Ovary (tissue), 9 donors: ENCODE data around the gene C1orf53. TPM values are rescaled to one million over a fixed set of nuclear protein-coding genes. Genes with fewer than 3 reads are reported as not detected.

ENCODE experiments used
- DNase-seq, 5 donors: peaks; one replicate each; pipeline ENCODE4 v3.0.0-alpha.2; 2019 to 2020
- H3K27ac ChIP-seq, 2 donors: fragments of 200-600 bp; one replicate each; pipeline versions ENCODE4 v1.5.1 to v1.8.0; 2019 to 2022
- H3K27me3 ChIP-seq: fragments of 200-600 bp; one replicate; pipeline ENCODE4 v1.8.0; 2022
- H3K36me3 ChIP-seq: fragments of 200-600 bp; sonication (generic); one replicate; pipeline ENCODE4 v1.5.1; 2019
- H3K4me1 ChIP-seq: one replicate; pipeline ENCODE4 v1.8.1; 2013; ENCODE audit warnings: mild to moderate bottlenecking, moderate library complexity; ENCODE audit not compliant: insufficient read depth
- H3K4me3 ChIP-seq: fragments of 200-600 bp; sonication (generic); one replicate; pipeline ENCODE4 v1.5.1; 2017
- H3K9me3 ChIP-seq, 2 donors: fragments of 200-600 bp in 1 of 2; sonication (generic) in 1 of 2; one replicate each; pipeline versions ENCODE4 v1.5.1 to v1.8.1; 2013 to 2019; ENCODE audit warnings: mild to moderate bottlenecking in 1 of 2, moderate library complexity in 1 of 2
- EP300 ChIP-seq: sonication (generic); formaldehyde crosslinking; IDR thresholded peaks from one replicate; pipeline ENCODE4 v1.6.1; 2017; ENCODE audit warnings: antibody characterized with exemption
- POLR2A ChIP-seq: fragments of 450-650 bp; IDR thresholded peaks from one replicate; pipeline ENCODE4 v1.6.1; 2017; ENCODE audit warnings: antibody characterized with exemption, mild to moderate bottlenecking, moderate library complexity
- WGBS, 3 donors: extraction: QIAGEN DNeasy Blood & Tissue Kit in 1 of 3; methylation state at CpG; one replicate each; pipeline versions ENCODE4 v1.1.5 to v1.1.7; 2013 to 2017; 5-methylcytosine and 5-hydroxymethylcytosine counted together
- intact Hi-C, 4 donors: fragments of 100-400 bp; cut with DNase I; formaldehyde crosslinking; loops; one replicate each; pipeline versions ENCODE4 v1.11.0 to v1.15.1; 2022 to 2023
- polyA plus RNA-seq, 2 donors: library from polyadenylated mRNA; stranded (reverse); fragments of 200-250 nt in 1 of 2; fragments of 350-450 nt in 1 of 2; fragmentation: Illumina TruSeq in 1 of 2; extraction: RNeasy Lipid Tissue Mini Kit (QIAGEN cat#74804) in 1 of 2; gene quantifications; one replicate each; pipeline ENCODE4 v1.2.3, GENCODE V29; 2013 to 2014
- total RNA-seq, 7 donors: library from RNA; depleted of rRNA in 2 of 7; stranded (reverse); fragments of >200 nt in 2 of 7; fragmentation: NEBNext Ultra II Directional in 3 of 7; extraction: Animal tissue kit (Norgen Biotek cat#: 25700) in 3 of 7; gene quantifications; one replicate each; pipeline versions ENCODE4 v1.1.0 to v1.2.4, GENCODE V29; 2016 to 2023
- TF ChIP-seq, protein P1 (sequence below), 3 donors: fragments of 450-650 bp in 2 of 3; fragments of 200-600 bp in 1 of 3; IDR thresholded peaks; one replicate each; pipeline versions ENCODE4 v1.5.1 to v1.8.0; 2016 to 2022; ENCODE audit warnings: antibody characterized with exemption in 3 of 3, mild to moderate bottlenecking in 1 of 3
- donor health status: DM: no; HTN: no; CAD: no; lungs with moderate emphysema.
- donor health status: DM: no; HTN: no; CAD: no.
- donor health status: Bipolar disorder and iron deficiency.
- donor health status: DM: yes; HTN: yes; CAD: no.
- donor health status: DM: no; HTN: no; CAD: no.
- donor health status: DM: yes; HTN: yes; CAD: no.

C1orf53 gene
- total and polyA plus RNA-seq, 9 donors = 1.9 to 7.5 (median 4.8) TPM

- Histone ChIP-seq H3K27ac (no peak overlapping the region), H3K27me3 (no peaks in the 10 kb centered on the region), H3K36me3 (no peaks in the 10 kb centered on the region), H3K4me1 (peaks cover 3% of the 10 kb centered on the region), H3K9me3 (no peaks in the 10 kb centered on the region), H3K4me3 (no peak overlapping the region)
- intact Hi-C loops = loop anchor here in 1 of 4 donors (10.0 kb wide), 1 partner anchor 737 kb away; no protein-coding TSS in a partner anchor
- WGBS, 3 donors = 75 to 90% (median 90%) methylated on average over 2 of the region's 2 CpGs
- TF ChIP-seq EP300 (no peak), POLR2A (no peak)
- TF ChIP-seq, protein P1, sequence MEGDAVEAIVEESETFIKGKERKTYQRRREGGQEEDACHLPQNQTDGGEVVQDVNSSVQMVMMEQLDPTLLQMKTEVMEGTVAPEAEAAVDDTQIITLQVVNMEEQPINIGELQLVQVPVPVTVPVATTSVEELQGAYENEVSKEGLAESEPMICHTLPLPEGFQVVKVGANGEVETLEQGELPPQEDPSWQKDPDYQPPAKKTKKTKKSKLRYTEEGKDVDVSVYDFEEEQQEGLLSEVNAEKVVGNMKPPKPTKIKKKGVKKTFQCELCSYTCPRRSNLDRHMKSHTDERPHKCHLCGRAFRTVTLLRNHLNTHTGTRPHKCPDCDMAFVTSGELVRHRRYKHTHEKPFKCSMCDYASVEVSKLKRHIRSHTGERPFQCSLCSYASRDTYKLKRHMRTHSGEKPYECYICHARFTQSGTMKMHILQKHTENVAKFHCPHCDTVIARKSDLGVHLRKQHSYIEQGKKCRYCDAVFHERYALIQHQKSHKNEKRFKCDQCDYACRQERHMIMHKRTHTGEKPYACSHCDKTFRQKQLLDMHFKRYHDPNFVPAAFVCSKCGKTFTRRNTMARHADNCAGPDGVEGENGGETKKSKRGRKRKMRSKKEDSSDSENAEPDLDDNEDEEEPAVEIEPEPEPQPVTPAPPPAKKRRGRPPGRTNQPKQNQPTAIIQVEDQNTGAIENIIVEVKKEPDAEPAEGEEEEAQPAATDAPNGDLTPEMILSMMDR (IDR thresholded peaks at IDR 0.05) = no peak
- DNase-seq = no peak
Observed at GRCh38 chr1:197922070-197922390, 19.6 kb downstream of the C1orf53 start.

DNA sequence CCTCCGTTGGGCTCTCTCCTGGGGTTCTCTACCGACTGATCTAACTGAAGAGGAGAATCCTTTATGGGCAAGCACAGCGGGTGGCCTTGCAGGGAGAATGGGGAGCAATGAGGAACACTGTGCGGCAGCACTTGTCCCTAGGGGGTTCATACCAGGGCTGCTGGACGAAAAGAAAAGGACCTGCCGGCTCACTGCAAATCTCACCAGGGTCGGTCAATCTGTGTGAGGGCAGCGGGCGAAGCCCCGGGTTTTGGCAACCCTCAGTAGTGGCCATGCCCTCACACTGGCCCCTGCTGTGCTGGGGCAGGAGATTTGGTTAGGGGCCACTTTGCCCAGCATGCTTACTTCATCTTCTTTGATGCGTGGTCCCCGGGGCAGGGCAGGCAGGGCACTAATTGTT, 20.6 kb downstream of the C1orf53 start:
- TF ChIP-seq EP300 (no peak), POLR2A (no peak)
- TF ChIP-seq, protein P1 (IDR thresholded peaks at IDR 0.05) = no peak
- intact Hi-C loops = loop anchor here in 1 of 4 donors (10.0 kb wide), 1 partner anchor 738 kb away; no protein-coding TSS in a partner anchor
- 88 to 90% (median 89%) methylated on average over 12 of the region's 12 CpGs for WGBS, 3 donors
- peaks cover 3% of the 10 kb centered on the region for H3K4me1 ChIP-seq
- DNase-seq = no peak
- H3K9me3 ChIP-seq = no peaks in the 10 kb centered on the region
- H3K4me3 ChIP-seq = no peak overlapping the region
- H3K27ac ChIP-seq = no peak overlapping the region
- no peaks in the 10 kb centered on the region for H3K36me3 ChIP-seq
- no peaks in the 10 kb centered on the region for H3K27me3 ChIP-seq

DNA sequence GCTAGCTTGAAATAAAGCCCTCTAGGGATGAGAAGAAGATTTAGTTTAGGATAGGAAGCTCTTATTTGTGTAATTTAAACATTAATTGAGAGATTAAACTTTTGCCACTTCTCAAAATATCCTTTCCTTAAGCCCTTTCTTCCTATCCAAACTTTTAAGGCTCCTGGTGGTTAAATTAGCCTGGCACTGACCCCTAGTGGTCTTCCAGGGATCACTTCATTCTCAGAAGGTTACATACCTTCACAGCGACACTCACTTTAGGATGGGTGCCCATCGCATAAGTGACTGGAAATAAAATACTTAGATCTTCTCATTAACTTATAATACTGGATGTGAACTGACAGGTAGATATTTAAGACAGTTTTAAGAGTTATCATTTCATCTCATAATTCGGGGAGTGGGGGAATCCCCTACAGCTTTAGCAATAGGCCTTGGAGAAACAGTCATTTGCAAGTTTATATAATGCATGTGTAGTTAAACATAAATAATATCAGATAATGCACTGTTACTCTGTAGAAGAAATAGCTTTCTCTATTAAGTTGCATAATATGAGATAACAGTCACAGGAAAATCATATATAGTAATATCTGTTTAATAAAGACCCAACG, 22.2 kb downstream of the C1orf53 start:
- Histone ChIP-seq H3K9me3 (no peaks in the 10 kb centered on the region), H3K4me1 (peaks cover 3% of the 10 kb centered on the region), H3K36me3 (no peaks in the 10 kb centered on the region), H3K27me3 (no peaks in the 10 kb centered on the region), H3K4me3 (no peak overlapping the region), H3K27ac (no peak overlapping the region)
- intact Hi-C loops = loop anchor here in 1 of 4 donors (10.0 kb wide), 1 partner anchor 740 kb away; no protein-coding TSS in a partner anchor
- peak in 3 of 5 donors; percentile 33 to 59 (median 45) for DNase-seq
- WGBS, 3 donors = 40 to 50% (median 50%) methylated on average over 4 of the region's 4 CpGs
- TF ChIP-seq, protein P1 (IDR thresholded peaks at IDR 0.05) = peak; percentile 47 to 64 (median 48)
- TF ChIP-seq EP300 = no peak

DNA sequence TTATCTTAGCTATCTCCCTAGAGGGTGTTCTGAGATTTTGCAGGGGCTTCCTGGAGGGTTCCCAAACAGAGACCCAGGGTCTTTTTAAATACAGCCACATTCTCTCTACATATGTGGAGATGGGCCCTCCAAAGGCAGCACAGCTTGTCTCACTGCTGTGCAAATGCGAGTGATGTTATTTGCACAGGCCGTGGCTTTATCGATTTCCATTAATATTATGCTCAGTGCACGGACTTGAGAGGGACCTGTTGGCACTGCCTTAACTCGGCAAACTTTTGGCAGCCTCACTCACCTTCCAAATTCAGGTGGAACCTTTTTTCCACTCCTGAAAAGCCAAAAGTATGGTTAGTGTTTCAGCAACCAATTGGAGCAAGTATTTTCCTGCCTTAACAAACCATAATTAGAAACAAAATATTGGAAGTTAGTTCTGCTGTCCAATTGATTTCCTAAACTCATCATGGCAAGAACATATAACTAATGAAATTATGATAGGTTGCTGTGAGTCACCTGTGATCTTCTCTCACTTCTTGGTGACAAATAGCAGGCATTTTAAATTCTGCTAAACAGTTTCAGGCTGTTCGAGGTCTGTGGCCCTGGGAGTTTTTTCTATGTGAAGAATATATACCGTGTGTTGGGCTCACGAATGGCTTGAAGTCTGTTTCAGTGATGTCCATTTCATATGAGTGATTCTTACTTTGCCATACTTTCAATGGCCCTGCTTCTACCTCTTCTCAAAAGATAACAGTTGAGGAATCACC, 25.7 kb downstream of the C1orf53 start:
- no peaks in the 10 kb centered on the region for H3K36me3 ChIP-seq
- no peak overlapping the region for H3K27ac ChIP-seq
- H3K4me1 ChIP-seq = no peaks in the 10 kb centered on the region
- intact Hi-C loops = loop anchor here in 1 of 4 donors (10.0 kb wide), 1 partner anchor 743 kb away; no protein-coding TSS in a partner anchor
- 89 to 94% (median 90%) methylated on average over 8 of the region's 8 CpGs for WGBS, 3 donors
- no peaks in the 10 kb centered on the region for H3K9me3 ChIP-seq
- TF ChIP-seq, protein P1 (IDR thresholded peaks at IDR 0.05) = no peak
- no peak for TF ChIP-seq POLR2A
- no peak for TF ChIP-seq EP300
- no peaks in the 10 kb centered on the region for H3K27me3 ChIP-seq
- H3K4me3 ChIP-seq = no peak overlapping the region
- DNase-seq = no peak
